ENCODE data around the gene DNAH8.
"Not testable (repeated sequence)": the region's sequence is repeated elsewhere in the genome, so short reads cannot be mapped to it uniquely, and the experiment has no call there.

Gene DNAH8

GRCh38 chr6:38910207-38910606 is 195.1 kb downstream of the DNAH8 start:
- no peak for DNase-seq

GRCh38 chr6:38912378-38912777 is 197.3 kb downstream of the DNAH8 start:
- DNase-seq = no peak

- DNase-seq = no peak
Measured at GRCh38 chr6:38915205-38915925, 200.3 kb downstream of the DNAH8 start.

- DNase-seq = not testable (repeated sequence)
Measured at GRCh38 chr6:38921540-38921939, 206.4 kb downstream of the DNAH8 start.

- DNase-seq = no peak
Measured at GRCh38 chr6:38924791-38925509, 209.8 kb downstream of the DNAH8 start.

- no peak for DNase-seq
Measured at GRCh38 chr6:38929560-38929959, 214.4 kb downstream of the DNAH8 start.

GRCh38 chr6:38933426-38933825 is 218.3 kb downstream of the DNAH8 start:
- DNase-seq = peak in 1 of 2 experiments; percentile 63

GRCh38 chr6:38935051-38935450 is 219.9 kb downstream of the DNAH8 start:
- no peak for DNase-seq

GRCh38 chr6:38937839-38938613 is 222.9 kb downstream of the DNAH8 start:
- no peak for DNase-seq

- DNase-seq = no peak
Measured at GRCh38 chr6:38938741-38939140, 223.6 kb downstream of the DNAH8 start.

- DNase-seq = no peak
Measured at GRCh38 chr6:38942442-38942841, 227.3 kb downstream of the DNAH8 start.

- no peak for DNase-seq
Measured at GRCh38 chr6:38942965-38943364, 227.9 kb downstream of the DNAH8 start.

- DNase-seq = no peak
Measured at GRCh38 chr6:38943964-38944363, 228.9 kb downstream of the DNAH8 start.

GRCh38 chr6:38944655-38945279 is 229.7 kb downstream of the DNAH8 start:
- DNase-seq = no peak

- no peak for DNase-seq
Measured at GRCh38 chr6:38955861-38956260, 240.8 kb downstream of the DNAH8 start.

GRCh38 chr6:38957426-38957825 is 242.3 kb downstream of the DNAH8 start:
- DNase-seq = no peak

GRCh38 chr6:38959138-38959537 is 244.0 kb downstream of the DNAH8 start:
- DNase-seq = no peak

GRCh38 chr6:38968702-38969149 is 253.6 kb downstream of the DNAH8 start:
- no peak for DNase-seq

- DNase-seq = peak; percentile 65 to 74
Measured at GRCh38 chr6:38973178-38974057, 258.3 kb downstream of the DNAH8 start.

GRCh38 chr6:38974389-38975151 is 259.5 kb downstream of the DNAH8 start:
- DNase-seq = peak in 1 of 2 experiments; percentile 51

- DNase-seq = no peak
Measured at GRCh38 chr6:38975621-38976049, 260.5 kb downstream of the DNAH8 start.
